ENCODE measurements around the gene SLAMF8.

The SLAMF8 gene

GRCh38 chr1:159862557-159862956 lies 35.9 kb downstream of the SLAMF8 start, which contains the start of gene VSIG8:
Gene VSIG8, minus strand, starts transcription at chr1:159862657. Its CDS starts 136 bp downstream, at chr1:159862521.
- Mint-ChIP-seq H3K27me3 (peaks cover 15% of the 10 kb centered on the region in 2 donors), H3K27ac (no peak within 1 kb of the TSS), H3K36me3 (peaks cover 0 to 1% of the 10 kb centered on the region in 2 donors), H3K4me3 (no peak within 1 kb of the TSS), H3K9me3 (no peaks in the 10 kb centered on the region), H3K4me1 (peaks cover 0 to 2% of the 10 kb centered on the region in 2 donors)
- ATAC-seq (replicated peaks) (no peak), DNase-seq (no peak)

- no peak for DNase-seq
- Mint-ChIP-seq H3K9me3 (no peaks in the 10 kb centered on the region), H3K27me3 (peaks cover 15% of the 10 kb centered on the region in 2 donors), H3K27ac (no peak overlapping the region), H3K4me3 (no peak overlapping the region), H3K36me3 (peaks cover 0 to 1% of the 10 kb centered on the region in 2 donors), H3K4me1 (peaks cover 0 to 2% of the 10 kb centered on the region in 2 donors)
- ATAC-seq (replicated peaks): no peak
Measured at GRCh38 chr1:159864262-159864661, 37.6 kb downstream of the SLAMF8 start.

- H3K4me3 Mint-ChIP-seq: no peak overlapping the region
- H3K27ac Mint-ChIP-seq: no peak overlapping the region
- no peaks in the 10 kb centered on the region for H3K9me3 Mint-ChIP-seq
- peaks cover 0 to 2% of the 10 kb centered on the region in 2 donors for H3K4me1 Mint-ChIP-seq
- H3K27me3 Mint-ChIP-seq: peaks cover 15% of the 10 kb centered on the region in 2 donors
- ATAC-seq (replicated peaks): no peak
- H3K36me3 Mint-ChIP-seq: no peaks in the 10 kb centered on the region
- DNase-seq: no peak
Measured at GRCh38 chr1:159866066-159866465, 39.4 kb downstream of the SLAMF8 start.

- H3K4me3 Mint-ChIP-seq: no peak overlapping the region
- peaks cover under 1 to 7% of the 10 kb centered on the region in 2 donors for H3K36me3 Mint-ChIP-seq
- DNase-seq: no peak
- H3K27me3 Mint-ChIP-seq: peaks cover 11 to 18% of the 10 kb centered on the region in 2 donors
- peaks cover 0 to 2% of the 10 kb centered on the region in 2 donors for H3K4me1 Mint-ChIP-seq
- H3K9me3 Mint-ChIP-seq: no peaks in the 10 kb centered on the region
- no peak overlapping the region for H3K27ac Mint-ChIP-seq
- no peak for ATAC-seq (replicated peaks)
Measured at GRCh38 chr1:159866905-159867663, 40.4 kb downstream of the SLAMF8 start.

GRCh38 chr1:159867664-159868026 lies 41.0 kb downstream of the SLAMF8 start:
- ATAC-seq (replicated peaks) (no peak), DNase-seq (no peak)
- H3K27me3 Mint-ChIP-seq: peaks cover 9 to 17% of the 10 kb centered on the region in 2 donors
- no peak overlapping the region for H3K4me3 Mint-ChIP-seq
- H3K36me3 Mint-ChIP-seq: peaks cover 3 to 7% of the 10 kb centered on the region in 2 donors
- peaks cover 0 to 2% of the 10 kb centered on the region in 2 donors for H3K4me1 Mint-ChIP-seq
- no peak overlapping the region for H3K27ac Mint-ChIP-seq
- no peaks in the 10 kb centered on the region for H3K9me3 Mint-ChIP-seq

- Mint-ChIP-seq H3K27ac (no peak overlapping the region), H3K36me3 (peaks cover 3 to 12% of the 10 kb centered on the region in 2 donors), H3K9me3 (no peaks in the 10 kb centered on the region), H3K4me3 (no peak overlapping the region), H3K4me1 (peaks cover 0 to 2% of the 10 kb centered on the region in 2 donors), H3K27me3 (peaks cover 0 to 15% of the 10 kb centered on the region in 2 donors)
- no peak for DNase-seq
- ATAC-seq (replicated peaks): no peak
Measured at GRCh38 chr1:159868766-159869165, 42.1 kb downstream of the SLAMF8 start.

GRCh38 chr1:159869173-159869572 lies 42.5 kb downstream of the SLAMF8 start:
- H3K4me1 Mint-ChIP-seq: peaks cover 0 to 2% of the 10 kb centered on the region in 2 donors
- H3K4me3 Mint-ChIP-seq: no peak overlapping the region
- peaks cover 3 to 12% of the 10 kb centered on the region in 2 donors for H3K36me3 Mint-ChIP-seq
- ATAC-seq (replicated peaks) (peak; percentile 29 to 36), DNase-seq (no peak)
- no peak overlapping the region for H3K27ac Mint-ChIP-seq
- H3K9me3 Mint-ChIP-seq: no peaks in the 10 kb centered on the region
- peaks cover 0 to 15% of the 10 kb centered on the region in 2 donors for H3K27me3 Mint-ChIP-seq

GRCh38 chr1:159869607-159870006 lies 42.9 kb downstream of the SLAMF8 start:
- no peak overlapping the region for H3K27ac Mint-ChIP-seq
- H3K4me1 Mint-ChIP-seq: peaks cover 0 to 2% of the 10 kb centered on the region in 2 donors
- DNase-seq (no peak), ATAC-seq (replicated peaks) (no peak)
- H3K36me3 Mint-ChIP-seq: peaks cover 3 to 12% of the 10 kb centered on the region in 2 donors
- peaks cover 0 to 15% of the 10 kb centered on the region in 2 donors for H3K27me3 Mint-ChIP-seq
- H3K9me3 Mint-ChIP-seq: no peaks in the 10 kb centered on the region
- no peak overlapping the region for H3K4me3 Mint-ChIP-seq

GRCh38 chr1:159870704-159871103 lies 44.0 kb downstream of the SLAMF8 start:
- Mint-ChIP-seq H3K36me3 (peaks cover 6 to 12% of the 10 kb centered on the region in 2 donors), H3K27ac (peak overlapping the region; percentile 67), H3K27me3 (peaks cover 0 to 15% of the 10 kb centered on the region in 2 donors), H3K4me1 (no peaks in the 10 kb centered on the region), H3K9me3 (no peaks in the 10 kb centered on the region), H3K4me3 (no peak overlapping the region)
- no peak for DNase-seq
- no peak for ATAC-seq (replicated peaks)

GRCh38 chr1:159872891-159873290 lies 46.2 kb downstream of the SLAMF8 start:
- ATAC-seq (replicated peaks) (no peak), DNase-seq (no peak)
- no peak overlapping the region for H3K4me3 Mint-ChIP-seq
- H3K4me1 Mint-ChIP-seq: no peaks in the 10 kb centered on the region
- H3K27me3 Mint-ChIP-seq: peaks cover 0 to 12% of the 10 kb centered on the region in 2 donors
- H3K27ac Mint-ChIP-seq: no peak overlapping the region
- H3K36me3 Mint-ChIP-seq: peaks cover 11 to 19% of the 10 kb centered on the region in 2 donors
- H3K9me3 Mint-ChIP-seq: no peaks in the 10 kb centered on the region

GRCh38 chr1:159873530-159874143 lies 47.0 kb downstream of the SLAMF8 start:
- ATAC-seq (replicated peaks): no peak
- no peaks in the 10 kb centered on the region for H3K9me3 Mint-ChIP-seq
- no peak overlapping the region for H3K27ac Mint-ChIP-seq
- H3K27me3 Mint-ChIP-seq: peaks cover 0 to 12% of the 10 kb centered on the region in 2 donors
- H3K4me3 Mint-ChIP-seq: no peak overlapping the region
- H3K36me3 Mint-ChIP-seq: peaks cover 11 to 21% of the 10 kb centered on the region in 2 donors
- no peaks in the 10 kb centered on the region for H3K4me1 Mint-ChIP-seq
- no peak for DNase-seq

- Mint-ChIP-seq H3K36me3 (peaks cover 9 to 15% of the 10 kb centered on the region in 2 donors), H3K4me3 (no peak overlapping the region), H3K27ac (no peak overlapping the region), H3K4me1 (no peaks in the 10 kb centered on the region), H3K9me3 (no peaks in the 10 kb centered on the region), H3K27me3 (peaks cover 0 to 7% of the 10 kb centered on the region in 2 donors)
- ATAC-seq (replicated peaks) (no peak), DNase-seq (no peak)
Measured at GRCh38 chr1:159877695-159878444, 51.2 kb downstream of the SLAMF8 start.

GRCh38 chr1:159879136-159879535 lies 52.5 kb downstream of the SLAMF8 start:
- Mint-ChIP-seq H3K4me3 (no peak overlapping the region), H3K27me3 (peaks cover 0 to 3% of the 10 kb centered on the region in 2 donors)

GRCh38 chr1:159879977-159880376 lies 53.3 kb downstream of the SLAMF8 start:
- DNase-seq: no peak
- Mint-ChIP-seq H3K9me3 (no peaks in the 10 kb centered on the region), H3K27me3 (peaks cover 0 to 3% of the 10 kb centered on the region in 2 donors), H3K27ac (no peak overlapping the region), H3K36me3 (peaks cover 13 to 17% of the 10 kb centered on the region in 2 donors), H3K4me1 (no peaks in the 10 kb centered on the region), H3K4me3 (no peak overlapping the region)
- no peak for ATAC-seq (replicated peaks)

More at GRCh38 chr1:159879136-159879535, 52.5 kb downstream of the SLAMF8 start:
- DNase-seq (no peak), ATAC-seq (replicated peaks) (no peak)
- Mint-ChIP-seq H3K36me3 (peaks cover 9 to 12% of the 10 kb centered on the region in 2 donors), H3K27ac (no peak overlapping the region), H3K9me3 (no peaks in the 10 kb centered on the region), H3K4me1 (no peaks in the 10 kb centered on the region)
